ENCODE data around the gene RPS6KA4.

DNA sequence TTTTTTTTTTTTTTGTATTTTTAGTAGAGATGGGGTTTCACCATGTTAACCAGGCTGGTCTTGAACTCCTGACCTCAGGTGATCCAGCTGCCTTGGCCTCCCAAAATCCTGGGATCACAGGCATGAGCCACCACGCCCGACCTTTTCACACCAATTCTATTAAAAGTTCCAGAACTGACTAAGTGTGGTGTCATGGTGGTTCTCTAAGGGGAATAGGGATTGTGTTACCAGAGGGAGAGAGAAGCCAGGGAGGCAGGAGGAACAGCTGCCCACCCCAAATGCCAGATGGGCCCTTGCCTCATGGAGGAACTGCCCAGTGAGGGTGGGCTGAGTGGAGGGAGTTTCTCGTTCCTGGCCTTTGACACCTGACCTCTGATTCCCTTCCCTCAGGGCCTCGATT is 5.9 kb downstream of the RPS6KA4 start:
- TF ChIP-seq CTCF (conservative IDR thresholded peaks at IDR 0.05; ENCODE audit: low read length) (no peak), EZH2phosphoT487 (IDR thresholded peaks at IDR 0.05; ENCODE audit: borderline replicate concordance, low read depth, low read length) (no peak)

Measured in OCI-LY7 (cell line).